Spleen (tissue), 11 donors: ENCODE measurements around the gene LRRTM4. TPM values are rescaled to one million over a fixed set of nuclear protein-coding genes. Genes with fewer than 3 reads are reported as not detected.
"Not testable (repeated sequence)": the region's sequence is repeated elsewhere in the genome, so short reads cannot be mapped to it uniquely, and the experiment has no call there.

Source experiments
- DNase-seq: peaks from one replicate; pipeline ENCODE4 v3.0.0-alpha.2; 2020
- H3K27ac ChIP-seq, 8 donors: fragments of 200-600 bp; sonication (generic) in 7 of 8; 1 replicate in 4 of 8; 2 replicates in 4 of 8; pipeline versions ENCODE4 v1.5.0 to v1.8.0; 2016 to 2021; ENCODE audit warnings: inconsistent platforms in 4 of 8, mild to moderate bottlenecking in 4 of 8, moderate library complexity in 1 of 8
- H3K27me3 ChIP-seq, 7 donors: fragments of 200-600 bp; sonication (generic) in 6 of 7; replicated peaks in 1 of 7; 1 replicate in 4 of 7; 2 replicates in 3 of 7; pipeline versions ENCODE4 v1.5.0 to v1.8.0; 2016 to 2021; ENCODE audit warnings: inconsistent platforms in 3 of 7, mild to moderate bottlenecking in 1 of 7
- H3K36me3 ChIP-seq, 6 donors: fragments of 200-600 bp; sonication (generic) in 5 of 6; 1 replicate in 4 of 6; 2 replicates in 2 of 6; pipeline versions ENCODE4 v1.5.0 to v1.8.0; 2016 to 2021; ENCODE audit warnings: inconsistent platforms in 2 of 6
- H3K4me1 ChIP-seq, 6 donors: fragments of 200-600 bp; sonication (generic) in 5 of 6; 1 replicate in 3 of 6; 2 replicates in 3 of 6; pipeline versions ENCODE4 v1.5.0 to v1.8.0; 2016 to 2021; ENCODE audit warnings: inconsistent platforms in 3 of 6
- H3K4me3 ChIP-seq, 8 donors: fragments of 200-600 bp; sonication (generic) in 7 of 8; 1 replicate in 4 of 8; 2 replicates in 4 of 8; pipeline versions ENCODE4 v1.5.0 to v1.8.0; 2016 to 2021; ENCODE audit warnings: inconsistent platforms in 4 of 8, mild to moderate bottlenecking in 4 of 8, moderate library complexity in 2 of 8
- H3K9me3 ChIP-seq, 8 donors: fragments of 200-600 bp; sonication (generic) in 7 of 8; 1 replicate in 4 of 8; 2 replicates in 4 of 8; pipeline versions ENCODE4 v1.5.0 to v1.8.0; 2016 to 2021; ENCODE audit warnings: inconsistent platforms in 4 of 8
- POLR2A ChIP-seq, 3 donors: fragments of 450-650 bp; IDR thresholded peaks; one replicate each; pipeline ENCODE4 v1.5.1; 2017; ENCODE audit warnings: antibody characterized with exemption in 3 of 3, mild to moderate bottlenecking in 1 of 3
- POLR2AphosphoS5 ChIP-seq, 3 donors: sonication (generic); formaldehyde crosslinking; IDR thresholded peaks; one replicate each; pipeline ENCODE4 v1.5.1; 2017; ENCODE audit warnings: antibody characterized with exemption in 3 of 3
- WGBS, 5 donors: extraction: QIAGEN DNeasy Blood & Tissue Kit in 3 of 5; methylation state at CpG; one replicate each; pipeline versions ENCODE4 v1.1.5 to v1.1.7; 2013 to 2018; 5-methylcytosine and 5-hydroxymethylcytosine counted together
- intact Hi-C: fragments of 100-400 bp; cut with DNase I; formaldehyde crosslinking; loops from one replicate; pipeline ENCODE4 v1.15.0; 2023; ENCODE audit warnings: low total_unique reads
- polyA plus RNA-seq, 3 donors: library from polyadenylated mRNA; stranded (reverse); fragments of 200-250 nt; gene quantifications; one replicate each; pipeline ENCODE4 v1.2.1, GENCODE V29; 2013
- total RNA-seq, 7 donors: library from RNA; depleted of rRNA in 3 of 7; stranded (reverse); fragments of >200 nt in 3 of 7; fragmentation: NEBNext Ultra II Directional in 4 of 7; extraction: Animal tissue kit (Norgen Biotek cat#: 25700) in 4 of 7; gene quantifications; one replicate each; pipeline versions ENCODE4 v1.1.0 to v1.2.1, GENCODE V29; 2016 to 2021
- TF ChIP-seq, protein P1 (sequence below), 11 experiments: fragments of 200-600 bp in 7 of 11; fragments of 450-650 bp in 4 of 11; sonication (generic) in 4 of 11; IDR thresholded peaks in 8 of 11; conservative IDR thresholded peaks in 3 of 11; 1 replicate in 7 of 11; 2 replicates in 4 of 11; pipeline versions ENCODE4 v1.4.0 to v1.8.0; 2016 to 2021; ENCODE audit warnings: antibody characterized with exemption in 11 of 11, inconsistent platforms in 4 of 11, mild to moderate bottlenecking in 1 of 11
- donor health status: healthy with polysubstance abuse.
- donor health status: DM: no; HTN: no; CAD: no; lungs with moderate emphysema.
- donor health status: DM: no; HTN: no; CAD: no.
- donor health status: Bipolar disorder and iron deficiency.
- donor health status: healthy.
- donor health status: DM: no; HTN: no; CAD: no.
- donor health status: DM: yes; HTN: yes; CAD: no.

The LRRTM4 gene
- total and polyA plus RNA-seq, 10 donors = 0.03 to 0.33 (median 0.14) TPM; not detected in 5

DNA sequence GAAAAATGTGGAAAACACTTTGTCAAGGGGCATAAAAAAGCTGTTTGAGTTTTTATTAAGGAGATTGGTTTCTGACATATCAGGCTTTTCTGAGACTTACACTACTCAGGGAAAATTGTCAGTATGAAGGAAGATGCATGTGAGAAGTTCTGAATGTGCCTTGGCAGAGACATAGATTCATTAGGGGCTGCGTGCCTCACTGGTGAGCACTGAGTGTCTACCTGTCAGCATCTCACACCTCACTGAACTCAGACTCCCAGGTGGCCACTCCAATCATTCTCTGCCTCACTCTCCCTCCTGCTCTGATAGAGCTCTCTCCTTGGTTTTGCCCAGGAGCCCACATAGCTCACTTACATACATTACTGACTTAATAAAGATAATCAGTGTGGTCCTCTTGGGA, 372.6 kb downstream of the LRRTM4 start:
- H3K4me1 ChIP-seq = no peaks in the 10 kb centered on the region
- WGBS, 5 donors = 56 to 82% (median 67%) methylated on average over 1 of the region's 1 CpG
- intact Hi-C loops = no loop called here
- H3K27ac ChIP-seq = no peak overlapping the region
- H3K9me3 ChIP-seq = peaks cover 0 to 23% (median 6%) of the 10 kb centered on the region in 8 donors
- no peaks in the 10 kb centered on the region for H3K36me3 ChIP-seq
- no peak for DNase-seq
- no peak overlapping the region for H3K4me3 ChIP-seq
- H3K27me3 ChIP-seq = no peaks in the 10 kb centered on the region
- TF ChIP-seq POLR2AphosphoS5 (IDR thresholded peaks at IDR 0.05) = no peak
- TF ChIP-seq, protein P1, sequence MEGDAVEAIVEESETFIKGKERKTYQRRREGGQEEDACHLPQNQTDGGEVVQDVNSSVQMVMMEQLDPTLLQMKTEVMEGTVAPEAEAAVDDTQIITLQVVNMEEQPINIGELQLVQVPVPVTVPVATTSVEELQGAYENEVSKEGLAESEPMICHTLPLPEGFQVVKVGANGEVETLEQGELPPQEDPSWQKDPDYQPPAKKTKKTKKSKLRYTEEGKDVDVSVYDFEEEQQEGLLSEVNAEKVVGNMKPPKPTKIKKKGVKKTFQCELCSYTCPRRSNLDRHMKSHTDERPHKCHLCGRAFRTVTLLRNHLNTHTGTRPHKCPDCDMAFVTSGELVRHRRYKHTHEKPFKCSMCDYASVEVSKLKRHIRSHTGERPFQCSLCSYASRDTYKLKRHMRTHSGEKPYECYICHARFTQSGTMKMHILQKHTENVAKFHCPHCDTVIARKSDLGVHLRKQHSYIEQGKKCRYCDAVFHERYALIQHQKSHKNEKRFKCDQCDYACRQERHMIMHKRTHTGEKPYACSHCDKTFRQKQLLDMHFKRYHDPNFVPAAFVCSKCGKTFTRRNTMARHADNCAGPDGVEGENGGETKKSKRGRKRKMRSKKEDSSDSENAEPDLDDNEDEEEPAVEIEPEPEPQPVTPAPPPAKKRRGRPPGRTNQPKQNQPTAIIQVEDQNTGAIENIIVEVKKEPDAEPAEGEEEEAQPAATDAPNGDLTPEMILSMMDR (IDR thresholded peaks at IDR 0.05 in 8 of 11, conservative IDR thresholded peaks at IDR 0.05 in 3 of 11) = no peak
- no peak for TF ChIP-seq POLR2A (IDR thresholded peaks at IDR 0.05)

- Histone ChIP-seq H3K27me3 (no peaks in the 10 kb centered on the region), H3K27ac (no peak overlapping the region), H3K9me3 (peaks cover 0 to 24% (median 6%) of the 10 kb centered on the region in 8 donors), H3K4me1 (no peaks in the 10 kb centered on the region), H3K36me3 (no peaks in the 10 kb centered on the region), H3K4me3 (no peak overlapping the region)
- intact Hi-C loops = no loop called here
- DNase-seq = no peak
- TF ChIP-seq POLR2A (IDR thresholded peaks at IDR 0.05) (no peak), POLR2AphosphoS5 (IDR thresholded peaks at IDR 0.05) (no peak)
- TF ChIP-seq, protein P1 (IDR thresholded peaks at IDR 0.05 in 8 of 11, conservative IDR thresholded peaks at IDR 0.05 in 3 of 11) = no peak
- WGBS, 5 donors = 57 to 84% (median 69%) methylated on average over 2 of the region's 2 CpGs
These were observed 375.0 kb downstream of the LRRTM4 start for GRCh38 chr2:77147153-77147552.

- no peak overlapping the region for H3K4me3 ChIP-seq
- H3K27ac ChIP-seq = no peak overlapping the region
- H3K27me3 ChIP-seq = no peaks in the 10 kb centered on the region
- H3K4me1 ChIP-seq = no peaks in the 10 kb centered on the region
- TF ChIP-seq, protein P1 (IDR thresholded peaks at IDR 0.05 in 8 of 11, conservative IDR thresholded peaks at IDR 0.05 in 3 of 11) = no peak
- TF ChIP-seq POLR2AphosphoS5 (IDR thresholded peaks at IDR 0.05) (no peak), POLR2A (IDR thresholded peaks at IDR 0.05) (no peak)
- intact Hi-C loops = no loop called here
- H3K36me3 ChIP-seq = no peaks in the 10 kb centered on the region
- H3K9me3 ChIP-seq = peaks cover 0 to 30% (median 8%) of the 10 kb centered on the region in 8 donors
- no peak for DNase-seq
These were observed 377.4 kb downstream of the LRRTM4 start for GRCh38 chr2:77144772-77145171.

- TF ChIP-seq, protein P1 (IDR thresholded peaks at IDR 0.05 in 8 of 11, conservative IDR thresholded peaks at IDR 0.05 in 3 of 11) = no peak
- TF ChIP-seq POLR2AphosphoS5 (IDR thresholded peaks at IDR 0.05) = no peak
- TF ChIP-seq POLR2A (IDR thresholded peaks at IDR 0.05) = no peak
- H3K27ac ChIP-seq = no peak overlapping the region
- no peaks in the 10 kb centered on the region for H3K27me3 ChIP-seq
- H3K4me1 ChIP-seq = no peaks in the 10 kb centered on the region
- WGBS, 5 donors = 79 to 89% (median 84%) methylated on average over 3 of the region's 3 CpGs
- no peak overlapping the region for H3K4me3 ChIP-seq
- DNase-seq = no peak
- no peaks in the 10 kb centered on the region for H3K36me3 ChIP-seq
- intact Hi-C loops = no loop called here
- peaks cover 0 to 35% (median 15%) of the 10 kb centered on the region in 8 donors for H3K9me3 ChIP-seq
These were observed 380.0 kb downstream of the LRRTM4 start for GRCh38 chr2:77142141-77142540.

- H3K4me3 ChIP-seq, H3K36me3 ChIP-seq, H3K27me3 ChIP-seq, H3K4me1 ChIP-seq, H3K9me3 ChIP-seq, H3K27ac ChIP-seq, intact Hi-C loops, DNase-seq: not testable (repeated sequence)
- 87 to 93% (median 92%) methylated on average over 8 of the region's 8 CpGs for WGBS, 5 donors
These were observed 393.7 kb downstream of the LRRTM4 start for GRCh38 chr2:77128479-77128878.
